Testis (tissue), 3 donors: ENCODE data around the gene GBF1. TPM values are rescaled to one million over a fixed set of nuclear protein-coding genes. Genes with fewer than 3 reads are reported as not detected.

ENCODE experiments used
- DNase-seq: peaks from one replicate; pipeline ENCODE4 v3.0.0-alpha.2; 2019
- H3K27ac ChIP-seq, 2 donors: fragments of 200-600 bp; sonication (generic); one replicate each; pipeline ENCODE4 v1.5.1; 2019
- H3K27me3 ChIP-seq: fragments of 200-600 bp; sonication (generic); one replicate; pipeline ENCODE4 v1.5.1; 2019
- H3K36me3 ChIP-seq: fragments of 200-600 bp; sonication (generic); one replicate; pipeline ENCODE4 v1.5.1; 2017; ENCODE audit warnings: low read depth; ENCODE audit errors: missing control alignments
- H3K4me1 ChIP-seq: fragments of 200-600 bp; sonication (generic); one replicate; pipeline ENCODE4 v1.5.1; 2019
- H3K4me3 ChIP-seq, 2 donors: fragments of 200-600 bp; sonication (generic); one replicate each; pipeline ENCODE4 v1.5.1; 2017 to 2019
- H3K9me3 ChIP-seq: fragments of 200-600 bp; sonication (generic); one replicate; pipeline ENCODE4 v1.5.1; 2017
- CTCF ChIP-seq, 3 experiments: fragments of 450-650 bp in 2 of 3; fragments of 200-600 bp in 1 of 3; sonication (generic) in 1 of 3; IDR thresholded peaks; one replicate each; pipeline ENCODE4 v1.5.1; 2016 to 2019; ENCODE audit warnings: antibody characterized with exemption in 3 of 3, mild to moderate bottlenecking in 2 of 3, moderate library complexity in 1 of 3
- POLR2A ChIP-seq: fragments of 450-650 bp; IDR thresholded peaks from one replicate; pipeline ENCODE4 v1.6.1; 2017; ENCODE audit warnings: antibody characterized with exemption, mild to moderate bottlenecking, moderate library complexity
- WGBS, 2 donors: methylation state at CpG; one replicate each; pipeline ENCODE4 v1.1.5; 2018; 5-methylcytosine and 5-hydroxymethylcytosine counted together
- intact Hi-C: fragments of 100-400 bp; cut with DNase I; formaldehyde crosslinking; loops from one replicate; pipeline ENCODE4 v1.15.1; 2023; ENCODE audit warnings: low total_unique reads
- polyA plus RNA-seq: library from polyadenylated mRNA; stranded (reverse); fragments of 350-450 nt; fragmentation: Illumina TruSeq; extraction: RNeasy Lipid Tissue Mini Kit (QIAGEN cat#74804); gene quantifications from one replicate; pipeline ENCODE4 v1.2.3, GENCODE V29; 2014; ENCODE audit warnings: low read depth, low replicate concordance; ENCODE audit not compliant: insufficient read depth
- total RNA-seq, 2 donors: library from RNA; depleted of rRNA; stranded (reverse); fragments of >200 nt; gene quantifications; one replicate each; pipeline ENCODE4 v1.2.3, GENCODE V29; 2016

GBF1 gene
- total and polyA plus RNA-seq, 3 donors from 2014 or later, result 58.2 to 76.4 (median 72.1) TPM

GRCh38 chr10:102236006-102236405 lies 9.3 kb upstream of the GBF1 start:
- Histone ChIP-seq H3K9me3 (no peaks in the 10 kb centered on the region), H3K27ac (no peak overlapping the region), H3K36me3 (no peaks in the 10 kb centered on the region), H3K27me3 (no peaks in the 10 kb centered on the region), H3K4me3 (no peak overlapping the region), H3K4me1 (peaks cover 13% of the 10 kb centered on the region)
- intact Hi-C loops, result no loop called here
- DNase-seq, result no peak
- WGBS, 2 donors, result 55 to 74% methylated on average over 8 of the region's 8 CpGs
- TF ChIP-seq POLR2A, result no peak
- TF ChIP-seq CTCF (IDR thresholded peaks at IDR 0.05), result no peak

- 76 to 90% methylated on average over 4 of the region's 4 CpGs for WGBS, 2 donors
- Histone ChIP-seq H3K4me1 (peaks cover 14% of the 10 kb centered on the region), H3K4me3 (no peak overlapping the region), H3K36me3 (no peaks in the 10 kb centered on the region), H3K27ac (no peak overlapping the region), H3K27me3 (no peaks in the 10 kb centered on the region), H3K9me3 (no peaks in the 10 kb centered on the region)
- intact Hi-C loops, result no loop called here
- no peak for DNase-seq
- no peak for TF ChIP-seq CTCF (IDR thresholded peaks at IDR 0.05)
- no peak for TF ChIP-seq POLR2A
These were observed 7.5 kb upstream of the GBF1 start for GRCh38 chr10:102237711-102238252.

- Histone ChIP-seq H3K4me1 (peaks cover 20% of the 10 kb centered on the region), H3K9me3 (no peaks in the 10 kb centered on the region), H3K36me3 (no peaks in the 10 kb centered on the region), H3K27ac (no peak overlapping the region), H3K4me3 (peak overlapping the region; percentile 56 to 62), H3K27me3 (no peaks in the 10 kb centered on the region)
- DNase-seq, result no peak
- intact Hi-C loops, result no loop called here
- WGBS, 2 donors, result 6 to 21% methylated on average over 17 to 38 of the region's 39 CpGs
- TF ChIP-seq CTCF (IDR thresholded peaks at IDR 0.05) (no peak), POLR2A (no peak)
These were observed 4.8 kb upstream of the GBF1 start for GRCh38 chr10:102240467-102241031.

GRCh38 chr10:102241032-102241443 lies 4.3 kb upstream of the GBF1 start:
- Histone ChIP-seq H3K9me3 (no peaks in the 10 kb centered on the region), H3K4me1 (peaks cover 22% of the 10 kb centered on the region), H3K36me3 (no peaks in the 10 kb centered on the region), H3K27ac (no peak overlapping the region), H3K27me3 (no peaks in the 10 kb centered on the region), H3K4me3 (peak overlapping the region; percentile 56 to 62)
- intact Hi-C loops, result no loop called here
- no peak for DNase-seq
- WGBS, 2 donors, result 1 to 2% methylated on average over 10 to 20 of the region's 20 CpGs
- TF ChIP-seq CTCF (IDR thresholded peaks at IDR 0.05) (no peak), POLR2A (no peak)
